Prostate gland (tissue), 2 donors: ENCODE results near the gene GFRA4. TPM values are rescaled to one million over a fixed set of nuclear protein-coding genes. Genes with fewer than 3 reads are reported as not detected.

Source experiments
- DNase-seq: peaks from one replicate; pipeline ENCODE4 v3.0.0-alpha.2; 2019; ENCODE audit warnings: low spot score
- H3K27ac ChIP-seq, 2 donors: fragments of 200-600 bp; sonication (generic); 2 replicates each; pipeline ENCODE4 v1.5.1; 2017 to 2019
- H3K27me3 ChIP-seq: fragments of 200-600 bp; sonication (generic); replicated peaks from 2 replicates; pipeline ENCODE4 v1.5.1; 2019; ENCODE audit not compliant: insufficient read depth
- H3K36me3 ChIP-seq, 2 donors: fragments of 200-600 bp; sonication (generic); 1 replicate in 1 of 2; 2 replicates in 1 of 2; pipeline versions ENCODE4 v1.5.1 to v1.8.1; 2017 to 2019
- H3K4me1 ChIP-seq: fragments of 200-600 bp; sonication (generic); replicated peaks from 2 replicates; pipeline ENCODE4 v1.5.1; 2019
- H3K4me3 ChIP-seq, 2 donors: fragments of 200-600 bp; sonication (generic); 2 replicates each; pipeline ENCODE4 v1.5.1; 2017 to 2019
- H3K9me3 ChIP-seq: fragments of 200-600 bp; sonication (generic); 2 replicates; pipeline ENCODE4 v1.5.1; 2017
- CTCF ChIP-seq, 4 experiments: fragments of 200-600 bp in 2 of 4; fragments of 450-650 bp in 2 of 4; sonication (generic) in 2 of 4; IDR thresholded peaks; 1 replicate in 3 of 4; 2 replicates in 1 of 4; pipeline ENCODE4 v1.5.1; 2016 to 2019; ENCODE audit warnings: antibody characterized with exemption in 4 of 4, mild to moderate bottlenecking in 2 of 4, moderate library complexity in 2 of 4
- POLR2A ChIP-seq: fragments of 450-650 bp; IDR thresholded peaks from one replicate; pipeline ENCODE4 v1.6.1; 2016; ENCODE audit warnings: antibody characterized with exemption, mild to moderate bottlenecking
- POLR2AphosphoS5 ChIP-seq: sonication (generic); formaldehyde crosslinking; IDR thresholded peaks from one replicate; pipeline ENCODE4 v1.6.1; 2017; ENCODE audit warnings: antibody characterized with exemption
- WGBS: methylation state at CpG from one replicate; pipeline ENCODE4 v1.1.5; 2018; 5-methylcytosine and 5-hydroxymethylcytosine counted together
- intact Hi-C: fragments of 100-400 bp; cut with DNase I; formaldehyde crosslinking; loops from one replicate; pipeline ENCODE4 v1.14.2; 2022
- total RNA-seq, 2 donors: library from RNA; depleted of rRNA; stranded (reverse); fragments of >200 nt; gene quantifications; one replicate each; pipeline ENCODE4 v1.1.0, GENCODE V29; 2016

Gene GFRA4
- total RNA-seq, 2 donors from 2014 or later: not detected

GRCh38 chr20:3710011-3710466 lies 46.8 kb upstream of the GFRA4 start:
- H3K27ac ChIP-seq: no peak overlapping the region
- intact Hi-C loops: loop anchor here (2.0 to 5.0 kb wide), 2 partner anchors 33 to 148 kb away; no protein-coding TSS in a partner anchor
- no peak for DNase-seq
- H3K4me3 ChIP-seq: no peak overlapping the region
- H3K36me3 ChIP-seq: no peaks in the 10 kb centered on the region
- H3K27me3 ChIP-seq: no peaks in the 10 kb centered on the region
- 54% methylated on average over 6 of the region's 6 CpGs for WGBS
- TF ChIP-seq CTCF (IDR thresholded peaks at IDR 0.05) (no peak), POLR2AphosphoS5 (no peak), POLR2A (no peak)
- H3K4me1 ChIP-seq: no peaks in the 10 kb centered on the region
- H3K9me3 ChIP-seq: no peaks in the 10 kb centered on the region

GRCh38 chr20:3707508-3707899 lies 44.3 kb upstream of the GFRA4 start:
- intact Hi-C loops: no loop called here
- no peak overlapping the region for H3K4me3 ChIP-seq
- no peaks in the 10 kb centered on the region for H3K9me3 ChIP-seq
- DNase-seq: no peak
- no peak overlapping the region for H3K27ac ChIP-seq
- no peaks in the 10 kb centered on the region for H3K36me3 ChIP-seq
- no peaks in the 10 kb centered on the region for H3K27me3 ChIP-seq
- no peaks in the 10 kb centered on the region for H3K4me1 ChIP-seq
- 94% methylated on average over 3 of the region's 3 CpGs for WGBS
- TF ChIP-seq POLR2AphosphoS5: no peak
- no peak for TF ChIP-seq CTCF (IDR thresholded peaks at IDR 0.05)
- TF ChIP-seq POLR2A: no peak

- 80% methylated on average over 9 of the region's 10 CpGs for WGBS
- DNase-seq: no peak
- TF ChIP-seq POLR2A (no peak), POLR2AphosphoS5 (no peak), CTCF (IDR thresholded peaks at IDR 0.05) (no peak)
- H3K4me3 ChIP-seq: no peak overlapping the region
- no peaks in the 10 kb centered on the region for H3K4me1 ChIP-seq
- no peaks in the 10 kb centered on the region for H3K27me3 ChIP-seq
- H3K9me3 ChIP-seq: no peaks in the 10 kb centered on the region
- H3K27ac ChIP-seq: no peak overlapping the region
- H3K36me3 ChIP-seq: no peaks in the 10 kb centered on the region
- intact Hi-C loops: no loop called here
These were observed 43.7 kb upstream of the GFRA4 start for GRCh38 chr20:3706774-3707507.

- H3K9me3 ChIP-seq: no peaks in the 10 kb centered on the region
- no peaks in the 10 kb centered on the region for H3K36me3 ChIP-seq
- DNase-seq: no peak
- intact Hi-C loops: no loop called here
- H3K4me1 ChIP-seq: no peaks in the 10 kb centered on the region
- TF ChIP-seq POLR2A: no peak
- TF ChIP-seq CTCF (IDR thresholded peaks at IDR 0.05): no peak
- TF ChIP-seq POLR2AphosphoS5: no peak
- H3K4me3 ChIP-seq: no peak overlapping the region
- H3K27me3 ChIP-seq: no peaks in the 10 kb centered on the region
- 96% methylated on average over 31 of the region's 31 CpGs for WGBS
- no peak overlapping the region for H3K27ac ChIP-seq
These were observed 43.0 kb upstream of the GFRA4 start for GRCh38 chr20:3705970-3706739.
